Panc1 (cell line): ENCODE measurements around the gene ADGRB3. TPM values are rescaled to one million over a fixed set of nuclear protein-coding genes. Genes with fewer than 3 reads are reported as not detected.

Experiments
- ATAC-seq: fragments of 200-7000 bp; cut with Tn5 transposase; 2 replicates; pipeline ENCODE4 v1.9.1; 2020; ENCODE audit warnings: mild to moderate bottlenecking, moderate library complexity
- BruUV-seq: library from RNA; stranded (reverse); fragments of 400-500 nt; replicated peaks from 2 replicates; lab custom pipeline; 2021; lab: Mats Ljungman, UMichigan
- CTCF ChIA-PET: fragments of 300-600 bp; sonication (Branson Sonifier 250); formaldehyde crosslinking; loops from one replicate; lab custom pipeline; 2022; ENCODE audit warnings: antibody characterized with exemption; lab: Charles Lee
- POLR2A ChIA-PET: fragments of 300-600 bp; sonication (Branson Sonifier 250); formaldehyde crosslinking; loops from one replicate; lab custom pipeline; 2022; ENCODE audit warnings: antibody characterized with exemption; lab: Charles Lee
- DNase-seq: peaks from one replicate; pipeline ENCODE4 v3.0.0-alpha.2; 2010; ENCODE audit warnings: low read depth, low spot score
- H3K27ac ChIP-seq: 2 replicates; pipeline ENCODE4 v1.5.1; 2011; ENCODE audit warnings: mild to moderate bottlenecking, low read length, inconsistent platforms
- H3K27me3 ChIP-seq: fragments of 200-500 bp; sonication (Bioruptor generic); 2 replicates; pipeline ENCODE4 v1.6.0; 2014; ENCODE audit warnings: low read length, inconsistent platforms; ENCODE audit not compliant: control insufficient read depth, insufficient read depth
- H3K36me3 ChIP-seq: fragments of 200-500 bp; sonication (Bioruptor generic); 2 replicates; pipeline ENCODE4 v1.5.1; 2014; ENCODE audit warnings: inconsistent platforms, mild to moderate bottlenecking, low read length, moderate library complexity; ENCODE audit not compliant: control insufficient read depth, insufficient read depth
- H3K4me1 ChIP-seq: 2 replicates; pipeline ENCODE4 v1.5.1; 2011; ENCODE audit warnings: inconsistent platforms, mild to moderate bottlenecking, low read length, moderate library complexity; ENCODE audit not compliant: control insufficient read depth, insufficient read depth
- H3K4me3 ChIP-seq, 2 experiments: 2 replicates each; pipeline ENCODE4 v1.5.1; 2011 to 2012; ENCODE audit warnings: low read depth in 2 of 2, low read length in 2 of 2, mild to moderate bottlenecking in 2 of 2, inconsistent platforms in 1 of 2, moderate library complexity in 1 of 2
- H3K9me3 ChIP-seq: fragments of 200-500 bp; sonication (Bioruptor generic); 2 replicates; pipeline ENCODE4 v1.5.1; 2014; ENCODE audit warnings: low read depth, mild to moderate bottlenecking, inconsistent platforms, low read length, moderate library complexity; ENCODE audit not compliant: control insufficient read depth, insufficient read depth
- CTCF ChIP-seq: fragments of 450-650 bp; IDR thresholded peaks from 2 replicates; pipeline ENCODE4 v1.5.1; 2017; ENCODE audit warnings: mild to moderate bottlenecking
- POLR2AphosphoS5 ChIP-seq: IDR thresholded peaks from 2 replicates; pipeline ENCODE4 v1.6.1; 2012; ENCODE audit warnings: mild to moderate bottlenecking, low read depth, low read length, moderate library complexity
- REST ChIP-seq, 2 experiments: IDR thresholded peaks; 2 replicates each; pipeline ENCODE4 v1.6.1; 2011 to 2012; ENCODE audit warnings: low read depth in 2 of 2, control low read depth in 1 of 2, low read length in 1 of 2, mild to moderate bottlenecking in 1 of 2, moderate library complexity in 1 of 2; ENCODE audit not compliant: insufficient read depth in 1 of 2
- SIN3A ChIP-seq: IDR thresholded peaks from 2 replicates; pipeline ENCODE4 v1.6.1; 2012; ENCODE audit warnings: low read depth, mild to moderate bottlenecking, low read length, moderate library complexity, borderline replicate concordance; ENCODE audit not compliant: insufficient read depth
- TCF7L2 ChIP-seq: IDR thresholded peaks from 2 replicates; pipeline ENCODE4 v1.6.1; 2011; ENCODE audit warnings: mild to moderate bottlenecking, low read depth, low read length, inconsistent platforms
- in situ Hi-C: cut with HindIII; loops from 2 replicates; pipeline ENCODE4 v1.10.0; 2016; ENCODE audit warnings: low sequenced_read_pairs, low pct_unique_long_range_greater_than_20kb
- intact Hi-C: fragments of 100-400 bp; cut with micrococcal nuclease; formaldehyde crosslinking; loops from one replicate; pipeline ENCODE4 v1.10.0; 2022; ENCODE audit not compliant: unreplicated experiment
- total RNA-seq: library from RNA; stranded (reverse); gene quantifications from one replicate; pipeline ENCODE4 v1.2.1, GENCODE V29; 2021; ENCODE audit not compliant: unreplicated experiment

The ADGRB3 gene
- total RNA-seq, 1 experiment from 2014 or later: 0.10 TPM

DNA sequence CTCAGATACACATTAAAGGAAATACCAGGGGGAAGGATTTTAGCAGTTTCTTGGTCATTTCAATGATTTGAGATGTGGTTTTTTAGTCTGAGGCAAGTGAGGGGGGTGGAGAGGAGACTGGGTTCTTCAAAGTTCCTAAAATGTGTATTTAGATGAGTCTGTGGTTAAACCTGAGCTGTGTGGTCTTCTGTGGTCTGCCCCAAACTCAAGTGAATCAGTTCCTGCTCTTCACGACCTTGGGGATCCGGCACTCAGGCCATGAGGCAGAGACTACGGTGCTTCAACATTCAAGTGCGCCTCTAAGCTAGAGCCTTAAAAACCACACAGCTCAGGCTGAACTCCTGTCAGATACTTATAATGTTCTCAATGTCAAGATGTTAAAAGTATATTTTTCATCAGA is 755.0 kb downstream of the ADGRB3 start:
- H3K9me3 ChIP-seq: no peaks in the 10 kb centered on the region
- ChIA-PET POLR2A (no interaction called here), CTCF (no interaction called here)
- DNase-seq (no peak), ATAC-seq (no peak)
- H3K4me1 ChIP-seq: no peaks in the 10 kb centered on the region
- BruUV-seq: no TSS peak
- no peaks in the 10 kb centered on the region for H3K27me3 ChIP-seq
- in situ Hi-C loops: no loop called here
- H3K36me3 ChIP-seq: no peaks in the 10 kb centered on the region
- TF ChIP-seq POLR2AphosphoS5 (no peak), REST (IDR thresholded peaks at IDR 0.05; ENCODE audit: insufficient read depth in 1 of 2, low read depth in 2 of 2, low read length in 1 of 2) (no peak), CTCF (no peak), SIN3A (no peak), TCF7L2 (no peak)
- no peak overlapping the region for H3K4me3 ChIP-seq
- intact Hi-C loops: no loop called here
- no peak overlapping the region for H3K27ac ChIP-seq

GRCh38 chr6:69391106-69391505 is 756.0 kb downstream of the ADGRB3 start:
- Histone ChIP-seq H3K4me3 (no peak overlapping the region), H3K9me3 (no peaks in the 10 kb centered on the region), H3K4me1 (no peaks in the 10 kb centered on the region), H3K36me3 (no peaks in the 10 kb centered on the region), H3K27ac (no peak overlapping the region), H3K27me3 (no peaks in the 10 kb centered on the region)
- ChIA-PET POLR2A (no interaction called here), CTCF (no interaction called here)
- no peak for ATAC-seq
- DNase-seq: no peak
- in situ Hi-C loops: no loop called here
- no TSS peak for BruUV-seq
- TF ChIP-seq REST (IDR thresholded peaks at IDR 0.05; ENCODE audit: insufficient read depth in 1 of 2, low read depth in 2 of 2, low read length in 1 of 2): no peak
- TF ChIP-seq TCF7L2: no peak
- TF ChIP-seq SIN3A: no peak
- TF ChIP-seq CTCF: no peak
- no peak for TF ChIP-seq POLR2AphosphoS5
- intact Hi-C loops: no loop called here
